ENCODE data around the gene URM1.
A peak's percentile ranks its signal among the peaks of the same experiment; 100 is the strongest.
"Not testable (repeated sequence)": the region's sequence is repeated elsewhere in the genome, so short reads cannot be mapped to it uniquely, and the experiment has no call there.

Gene URM1

DNA sequence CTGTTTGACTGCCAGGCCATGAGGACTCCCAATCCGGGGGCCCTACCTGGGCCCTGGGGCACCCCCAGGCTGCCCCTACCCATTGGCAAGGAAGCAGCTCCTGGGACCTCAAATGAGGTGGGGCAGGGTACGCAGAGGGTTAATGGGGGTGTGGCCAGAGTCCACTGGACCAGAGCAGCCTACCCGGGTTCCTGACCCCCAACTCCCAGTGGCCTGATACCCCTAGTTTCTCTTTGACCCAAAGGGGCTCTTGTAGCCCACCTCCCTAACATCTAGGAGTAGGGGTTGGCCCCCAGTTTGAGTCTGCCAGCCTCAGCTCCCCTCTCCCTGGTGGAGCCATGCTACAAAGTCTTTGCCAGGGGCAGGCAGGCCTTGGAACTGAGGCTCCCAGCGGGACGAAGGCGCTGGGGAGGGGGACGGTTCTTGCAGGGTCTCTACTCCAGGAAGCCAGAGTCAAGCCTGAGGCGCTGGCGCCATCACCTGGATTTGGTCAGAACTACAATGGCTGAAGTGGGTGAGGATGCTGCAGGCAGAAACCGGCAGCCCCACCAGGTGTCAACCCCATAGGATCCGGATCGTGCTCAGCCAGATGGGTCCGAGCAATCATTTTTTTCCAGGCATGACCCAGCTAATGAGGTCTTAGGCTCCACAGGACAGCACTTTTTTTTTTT lies 41.1 kb downstream of the URM1 start:
- DNase-seq, result peak; percentile 46

DNA sequence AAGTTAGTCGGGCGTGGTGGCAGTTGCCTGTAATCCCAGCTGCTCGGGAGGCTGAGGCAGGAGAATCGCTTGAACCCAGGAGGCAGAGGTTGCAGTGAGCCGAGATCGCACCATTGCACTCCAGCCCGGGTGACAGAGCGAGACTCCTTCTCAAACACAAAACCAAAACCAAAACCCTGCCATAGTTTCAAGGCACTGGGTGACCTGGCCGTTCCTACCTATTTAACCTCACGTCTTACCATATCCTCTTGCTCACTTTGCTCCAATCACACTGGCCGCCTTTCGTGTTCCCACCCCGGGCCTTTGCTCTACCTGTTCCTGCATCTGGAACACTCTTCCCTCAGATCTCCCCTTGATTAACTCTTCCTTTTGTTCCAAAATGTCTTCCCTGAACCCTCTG lies 42.6 kb downstream of the URM1 start:
- DNase-seq, result not testable (repeated sequence)

DNA sequence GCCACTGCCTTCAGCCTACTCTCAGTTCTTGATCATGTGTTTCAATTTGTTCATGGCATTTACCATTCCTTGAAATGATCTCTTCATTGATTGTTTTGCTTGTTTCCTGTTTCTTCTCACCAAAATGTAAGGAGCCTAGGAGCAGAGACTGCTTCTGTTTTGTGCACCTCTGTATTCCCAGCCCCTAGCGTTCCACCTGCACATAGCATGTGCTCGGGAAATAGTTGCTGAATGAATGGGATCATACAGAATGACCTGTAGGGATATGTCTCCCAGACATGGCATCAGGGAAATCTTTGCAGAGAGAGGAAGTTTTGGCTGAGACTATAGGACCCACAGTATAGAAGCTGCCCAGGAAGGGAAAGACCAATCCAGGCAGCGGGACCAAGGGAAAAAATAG lies 43.3 kb downstream of the URM1 start:
- DNase-seq, result no peak

GRCh38 chr9:128415281-128415680 lies 44.1 kb downstream of the URM1 start:
- no peak for DNase-seq

- DNase-seq, result no peak
These were observed 44.8 kb downstream of the URM1 start for GRCh38 chr9:128416014-128416413.

- no peak for DNase-seq
These were observed 45.4 kb downstream of the URM1 start for GRCh38 chr9:128416432-128417019.

DNA sequence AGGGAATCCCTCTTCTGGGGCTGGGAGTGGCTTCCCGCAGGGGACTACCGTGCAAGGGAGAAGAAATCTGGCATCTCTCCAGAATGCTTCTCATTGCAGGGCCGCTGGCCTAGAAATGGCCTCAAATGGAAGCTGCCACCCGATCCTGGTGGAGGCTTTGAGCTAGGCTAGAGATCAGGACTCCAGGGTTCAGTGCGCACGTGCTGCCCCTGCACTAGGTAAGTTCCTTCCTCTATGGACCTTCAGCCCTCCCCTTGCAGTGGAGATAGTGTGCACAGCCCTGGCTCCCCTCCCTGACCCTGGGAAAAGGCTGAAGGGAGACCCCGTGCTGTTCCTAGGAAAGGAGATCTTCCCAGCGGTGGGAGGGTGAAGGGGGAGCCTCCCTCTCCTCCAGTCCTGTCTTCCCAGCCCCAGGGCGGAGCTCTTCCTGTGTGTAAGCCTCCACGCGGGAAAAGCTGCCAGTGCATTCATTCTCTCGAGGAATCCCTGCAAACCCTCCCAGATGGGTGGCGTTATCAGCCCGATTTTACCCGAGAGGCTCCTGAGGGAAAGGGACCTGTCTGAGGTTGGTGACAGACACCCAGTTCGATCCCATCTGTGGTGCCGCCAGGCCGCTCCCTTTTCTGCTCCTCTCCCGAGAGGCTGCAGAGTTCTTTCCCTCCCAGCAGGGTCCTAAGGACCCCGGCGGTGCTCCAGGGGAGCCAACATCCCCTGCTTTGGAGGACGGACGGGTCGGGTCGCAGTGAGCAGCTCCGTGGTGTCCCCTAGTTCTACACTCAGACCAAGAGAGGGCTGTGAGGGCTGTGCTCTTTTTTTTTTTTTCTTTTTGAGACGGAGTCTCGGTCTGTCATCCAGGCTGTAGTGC lies 48.1 kb downstream of the URM1 start:
- no peak for DNase-seq

DNA sequence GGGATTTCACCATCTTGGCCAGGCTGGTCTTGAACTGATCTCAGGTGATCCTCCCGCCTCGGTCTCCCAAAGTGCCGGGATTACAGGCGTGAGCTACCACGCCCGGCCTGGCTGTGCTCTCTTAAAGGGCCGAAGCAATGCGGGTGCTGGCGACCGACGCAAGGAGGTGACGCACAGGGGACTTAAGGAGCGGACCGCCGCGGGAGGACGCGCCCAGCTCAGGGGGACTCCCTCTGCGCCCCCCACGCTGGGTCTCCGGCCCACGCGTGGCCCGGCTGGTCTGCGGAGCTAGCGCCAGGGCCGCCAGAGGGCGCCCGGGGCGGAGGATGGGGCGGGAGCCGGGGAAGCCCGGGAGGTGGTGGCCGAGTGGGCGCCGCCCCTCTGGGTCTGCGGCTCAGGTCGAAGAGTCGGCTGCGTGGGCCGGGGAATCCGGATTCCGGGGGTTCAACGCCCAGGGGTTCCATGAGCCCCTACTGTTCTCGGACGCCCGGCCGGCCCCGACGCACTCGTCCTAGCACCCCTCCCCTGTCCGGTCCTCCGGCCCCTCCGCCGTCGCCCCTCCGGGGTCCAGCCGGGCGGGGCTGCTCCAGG lies 49.0 kb downstream of the URM1 start:
- DNase-seq, result peak; percentile 74

- DNase-seq, result peak; percentile 63
These were observed 49.7 kb downstream of the URM1 start, which contains the start of gene CERCAM for GRCh38 chr9:128420651-128421481. Gene CERCAM, plus strand, starts transcription at chr9:128420857. Its CDS starts 21 bp downstream, at chr9:128420878.

DNA sequence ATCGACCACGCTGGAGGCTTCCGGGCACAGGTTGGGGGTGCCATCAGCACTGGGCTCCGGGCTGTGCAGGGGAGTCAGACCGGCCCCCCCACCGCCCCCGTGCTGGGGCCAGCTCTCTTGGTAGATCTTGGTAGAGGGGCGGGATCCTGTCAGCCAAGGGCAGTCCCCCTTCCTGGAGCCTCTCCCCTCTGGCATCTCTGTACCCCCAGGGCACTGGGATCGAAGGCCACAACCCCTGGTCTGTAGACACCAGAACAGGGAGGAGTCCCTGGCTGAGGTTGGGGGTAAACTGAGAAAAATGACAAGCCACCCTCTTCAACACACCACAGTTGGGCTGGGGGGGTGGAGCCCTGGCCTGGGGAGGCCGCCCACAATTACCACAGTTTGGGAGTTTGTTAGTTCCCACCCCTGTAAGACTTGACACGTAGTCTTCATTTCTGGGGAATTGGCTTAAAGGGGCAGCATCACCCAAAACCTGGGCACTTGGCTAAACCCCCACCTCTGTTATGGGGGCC lies 50.4 kb downstream of the URM1 start:
- no peak for DNase-seq

DNA sequence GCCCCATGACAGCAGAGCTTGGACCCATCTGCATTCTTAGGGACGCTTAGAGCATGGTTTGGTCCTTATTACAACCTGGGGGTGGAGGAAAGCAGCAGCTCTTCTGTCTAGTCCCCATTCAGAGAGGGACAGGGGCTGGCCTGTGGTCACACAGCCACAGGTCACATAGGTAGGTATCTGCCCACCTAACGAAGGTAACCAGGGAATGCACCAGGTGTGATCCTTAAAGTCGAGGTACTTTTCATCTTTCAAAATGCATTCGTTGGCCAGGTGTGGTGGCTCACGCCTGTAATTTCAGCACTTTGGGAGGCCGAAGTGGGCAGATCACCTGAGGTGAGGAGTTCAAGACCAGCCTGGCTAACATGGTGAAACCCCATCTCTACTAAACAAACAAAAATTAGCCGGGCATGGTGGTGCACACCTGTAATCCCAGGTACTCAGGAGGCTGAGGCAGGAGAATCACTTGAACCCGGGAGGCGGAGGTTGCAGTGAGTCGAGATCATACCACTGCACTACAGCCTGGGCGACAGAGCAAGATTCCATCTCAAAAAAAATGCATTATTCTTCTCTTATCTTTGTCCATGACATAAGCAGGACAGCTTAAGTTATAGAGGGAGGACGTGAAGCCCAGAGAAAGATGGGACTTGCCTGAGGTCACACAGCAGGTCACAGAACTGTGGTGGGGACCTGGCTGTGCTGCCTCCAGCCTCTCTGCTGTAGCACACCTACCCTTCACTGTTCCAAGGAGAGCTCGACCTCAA lies 51.0 kb downstream of the URM1 start:
- not testable (repeated sequence) for DNase-seq

- DNase-seq, result no peak
These were observed 51.6 kb downstream of the URM1 start for GRCh38 chr9:128422783-128423150.

DNA sequence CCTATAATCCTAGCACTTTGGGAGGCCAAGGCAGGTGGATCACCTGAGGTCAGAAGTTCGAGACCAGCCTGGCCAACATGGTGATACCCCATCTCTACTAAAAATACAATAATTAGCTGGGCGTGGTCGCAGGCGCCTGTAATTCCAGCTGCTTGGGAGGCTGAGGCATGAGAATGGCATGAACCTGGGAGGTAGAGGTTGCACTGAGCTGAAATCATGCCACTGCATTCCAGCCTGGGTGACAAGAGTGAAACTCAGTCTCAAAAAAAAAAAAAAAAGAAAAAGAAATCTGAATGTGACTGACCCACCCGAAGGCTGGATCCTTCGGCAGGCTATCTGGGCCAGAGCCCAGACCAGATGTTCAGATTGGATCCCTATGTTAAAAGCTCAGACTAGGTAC lies 52.2 kb downstream of the URM1 start:
- not testable (repeated sequence) for DNase-seq

DNA sequence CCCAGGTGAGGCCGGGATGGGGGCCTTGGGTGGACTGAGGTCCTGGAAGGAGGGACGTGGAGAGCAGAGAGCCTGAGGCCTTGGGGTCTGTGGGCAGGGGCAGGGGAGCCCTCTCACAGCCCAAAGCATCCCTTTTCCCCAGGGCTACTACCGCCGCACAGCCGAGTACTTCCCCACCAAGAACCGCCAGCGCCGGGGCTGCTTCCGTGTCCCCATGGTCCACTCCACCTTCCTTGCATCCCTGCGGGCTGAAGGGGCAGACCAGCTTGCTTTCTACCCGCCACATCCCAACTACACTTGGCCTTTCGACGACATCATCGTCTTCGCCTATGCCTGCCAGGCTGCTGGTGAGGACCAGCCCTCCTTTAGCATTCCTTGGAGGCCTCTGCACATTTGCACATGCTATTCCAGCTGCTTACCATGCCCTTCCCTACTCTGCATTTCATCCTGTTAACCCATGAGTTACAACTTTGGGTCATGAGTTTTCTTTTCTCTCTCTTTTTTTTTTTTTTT lies 53.1 kb downstream of the URM1 start:
- DNase-seq, result no peak

- DNase-seq, result no peak
These were observed 57.7 kb downstream of the URM1 start for GRCh38 chr9:128428644-128429512.

GRCh38 chr9:128429513-128430086 lies 58.4 kb downstream of the URM1 start:
- no peak for DNase-seq

- DNase-seq, result no peak
These were observed 60.0 kb downstream of the URM1 start for GRCh38 chr9:128431207-128431606.

GRCh38 chr9:128434340-128434739 lies 63.2 kb downstream of the URM1 start:
- DNase-seq, result no peak

DNA sequence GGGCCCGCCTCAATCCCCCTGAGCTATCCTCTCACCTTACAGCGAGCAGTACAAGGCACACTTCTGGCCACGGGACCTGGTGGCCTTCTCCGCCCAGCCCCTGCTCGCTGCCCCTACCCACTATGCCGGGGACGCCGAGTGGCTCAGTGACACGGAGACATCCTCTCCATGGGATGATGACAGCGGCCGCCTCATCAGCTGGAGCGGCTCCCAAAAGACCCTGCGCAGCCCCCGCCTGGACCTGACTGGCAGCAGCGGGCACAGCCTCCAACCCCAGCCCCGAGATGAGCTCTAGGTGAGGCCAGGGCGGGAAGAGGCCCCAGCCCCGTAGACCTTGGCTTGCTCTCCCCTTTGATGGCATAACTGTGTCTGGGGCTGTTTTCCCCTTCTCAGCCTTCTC lies 64.4 kb downstream of the URM1 start:
- DNase-seq, result no peak
